Smooth muscle cell (in vitro differentiated cells): ENCODE measurements around the gene CBARP. TPM values are rescaled to one million over a fixed set of nuclear protein-coding genes. Genes with fewer than 3 reads are reported as not detected.

ENCODE experiments used
- DNase-seq: peaks from one replicate; lab custom pipeline; 2025; ENCODE audit not compliant: unreplicated experiment; lab: John Stamatoyannopoulos, UW
- H2AFZ ChIP-seq: fragments of 200-600 bp; sonication (generic); 2 replicates; pipeline ENCODE4 v1.6.0; 2016; ENCODE audit warnings: antibody characterized with exemption, low read depth, mild to moderate bottlenecking
- H3F3A ChIP-seq: fragments of 200-600 bp; sonication (generic); 2 replicates; pipeline ENCODE4 v1.6.0; 2017; ENCODE audit warnings: antibody characterized with exemption, low read depth
- H3K27ac ChIP-seq: fragments of 200-600 bp; sonication (generic); 2 replicates; pipeline ENCODE4 v1.5.1; 2016; ENCODE audit warnings: low read depth, mild to moderate bottlenecking
- H3K27me3 ChIP-seq: fragments of 200-600 bp; sonication (generic); 2 replicates; pipeline ENCODE4 v1.6.1; 2016; ENCODE audit warnings: low read depth, mild to moderate bottlenecking
- H3K36me3 ChIP-seq: fragments of 200-600 bp; sonication (generic); 2 replicates; pipeline ENCODE4 v1.5.1; 2016; ENCODE audit warnings: low read depth
- H3K4me1 ChIP-seq: fragments of 200-600 bp; sonication (generic); 2 replicates; pipeline ENCODE4 v1.5.1; 2016; ENCODE audit warnings: low read depth
- H3K4me2 ChIP-seq: fragments of 200-600 bp; sonication (generic); 2 replicates; pipeline ENCODE4 v1.6.0; 2016; ENCODE audit warnings: mild to moderate bottlenecking
- H3K4me3 ChIP-seq: fragments of 200-600 bp; sonication (generic); 2 replicates; pipeline ENCODE4 v1.5.1; 2016; ENCODE audit warnings: mild to moderate bottlenecking
- H3K79me2 ChIP-seq: fragments of 200-600 bp; sonication (generic); 2 replicates; pipeline ENCODE4 v1.6.0; 2016; ENCODE audit warnings: low read depth, mild to moderate bottlenecking
- H3K9ac ChIP-seq: fragments of 200-600 bp; sonication (generic); 2 replicates; pipeline ENCODE4 v1.6.0; 2016; ENCODE audit warnings: low read depth
- H3K9me3 ChIP-seq: fragments of 200-600 bp; sonication (generic); replicated peaks from 2 replicates; pipeline ENCODE4 v1.5.1; 2016; ENCODE audit warnings: low read depth
- H4K20me1 ChIP-seq: fragments of 200-600 bp; sonication (generic); 2 replicates; pipeline ENCODE4 v1.6.0; 2016; ENCODE audit warnings: low read depth
- CTCF ChIP-seq: fragments of 200-600 bp; sonication (generic); IDR thresholded peaks from 2 replicates; pipeline ENCODE4 v1.5.1; 2017; ENCODE audit warnings: borderline replicate concordance, mild to moderate bottlenecking, antibody characterized with exemption; ENCODE audit not compliant: insufficient read depth, poor library complexity, severe bottlenecking
- WGBS: methylation state at CpG from one replicate; pipeline ENCODE4 v1.1.7; 2016; ENCODE audit warnings: low lambda C conversion rate; 5-methylcytosine and 5-hydroxymethylcytosine counted together
- polyA plus RNA-seq: library from polyadenylated mRNA; unstranded; fragments of >200 nt; fragmentation: Nextera tagmentation; extraction: Ambion mirVana; gene quantifications from 2 replicates; pipeline ENCODE4 v1.2.1, GENCODE V29; 2016
- total RNA-seq: library from RNA; depleted of rRNA; stranded (reverse); fragments of >200 nt; gene quantifications from 2 replicates; pipeline ENCODE4 v1.2.3, GENCODE V29; 2014

CBARP gene
- total and polyA plus RNA-seq, 2 experiments from 2014 or later: 2.7 to 10.5 TPM

GRCh38 chr19:1235625-1236538, 1.9 kb downstream of the CBARP start:
- H3F3A ChIP-seq: peaks cover 27% of the 10 kb centered on the region
- H3K4me3 ChIP-seq: peak overlapping the region; percentile 64
- no peaks in the 10 kb centered on the region for H3K27me3 ChIP-seq
- H3K9ac ChIP-seq: no peak overlapping the region
- H3K27ac ChIP-seq: peak overlapping the region; percentile 27
- 71% methylated on average over 39 of the region's 39 CpGs for WGBS
- peaks cover 4% of the 10 kb centered on the region for H3K79me2 ChIP-seq
- peaks cover 49% of the 10 kb centered on the region for H4K20me1 ChIP-seq
- TF ChIP-seq CTCF: no peak
- H3K4me2 ChIP-seq: peak overlapping the region; percentile 95
- H3K4me1 ChIP-seq: peaks cover 10% of the 10 kb centered on the region
- no peaks in the 10 kb centered on the region for H3K36me3 ChIP-seq
- no peak overlapping the region for H2AFZ ChIP-seq
- DNase-seq: no peak
- no peaks in the 10 kb centered on the region for H3K9me3 ChIP-seq

GRCh38 chr19:1234955-1235380, 2.8 kb downstream of the CBARP start:
- Histone ChIP-seq H4K20me1 (peaks cover 49% of the 10 kb centered on the region), H3K36me3 (no peaks in the 10 kb centered on the region), H3F3A (peaks cover 27% of the 10 kb centered on the region), H3K4me3 (no peak overlapping the region), H3K27me3 (no peaks in the 10 kb centered on the region), H3K27ac (no peak overlapping the region), H3K9me3 (no peaks in the 10 kb centered on the region), H3K9ac (no peak overlapping the region), H2AFZ (no peak overlapping the region), H3K79me2 (peaks cover 4% of the 10 kb centered on the region), H3K4me2 (no peak overlapping the region), H3K4me1 (peaks cover 10% of the 10 kb centered on the region)
- TF ChIP-seq CTCF: no peak
- 96% methylated on average over 26 of the region's 43 CpGs for WGBS
- DNase-seq: no peak

- H3K9me3 ChIP-seq: no peaks in the 10 kb centered on the region
- no peak overlapping the region for H3K4me3 ChIP-seq
- H3F3A ChIP-seq: peaks cover 20% of the 10 kb centered on the region
- H3K9ac ChIP-seq: no peak overlapping the region
- H4K20me1 ChIP-seq: peaks cover 49% of the 10 kb centered on the region
- H3K27me3 ChIP-seq: no peaks in the 10 kb centered on the region
- no peak for DNase-seq
- H3K4me1 ChIP-seq: peaks cover 4% of the 10 kb centered on the region
- H3K36me3 ChIP-seq: no peaks in the 10 kb centered on the region
- 96% methylated on average over 39 of the region's 45 CpGs for WGBS
- no peak overlapping the region for H2AFZ ChIP-seq
- no peak overlapping the region for H3K4me2 ChIP-seq
- no peak overlapping the region for H3K27ac ChIP-seq
- TF ChIP-seq CTCF: no peak
- H3K79me2 ChIP-seq: peaks cover 4% of the 10 kb centered on the region
These were observed 3.5 kb downstream of the CBARP start for GRCh38 chr19:1234051-1234954.
